Brain pericyte (primary cell): Measurements from ENCODE around the gene MIS12.
A peak's percentile ranks its signal among the peaks of the same experiment; 100 is the strongest.

Experiments used
- DNase-seq: peaks from one replicate; pipeline ENCODE4 v3.0.0-alpha.2; 2012; ENCODE audit warnings: low read depth, low spot score

Gene MIS12

DNA sequence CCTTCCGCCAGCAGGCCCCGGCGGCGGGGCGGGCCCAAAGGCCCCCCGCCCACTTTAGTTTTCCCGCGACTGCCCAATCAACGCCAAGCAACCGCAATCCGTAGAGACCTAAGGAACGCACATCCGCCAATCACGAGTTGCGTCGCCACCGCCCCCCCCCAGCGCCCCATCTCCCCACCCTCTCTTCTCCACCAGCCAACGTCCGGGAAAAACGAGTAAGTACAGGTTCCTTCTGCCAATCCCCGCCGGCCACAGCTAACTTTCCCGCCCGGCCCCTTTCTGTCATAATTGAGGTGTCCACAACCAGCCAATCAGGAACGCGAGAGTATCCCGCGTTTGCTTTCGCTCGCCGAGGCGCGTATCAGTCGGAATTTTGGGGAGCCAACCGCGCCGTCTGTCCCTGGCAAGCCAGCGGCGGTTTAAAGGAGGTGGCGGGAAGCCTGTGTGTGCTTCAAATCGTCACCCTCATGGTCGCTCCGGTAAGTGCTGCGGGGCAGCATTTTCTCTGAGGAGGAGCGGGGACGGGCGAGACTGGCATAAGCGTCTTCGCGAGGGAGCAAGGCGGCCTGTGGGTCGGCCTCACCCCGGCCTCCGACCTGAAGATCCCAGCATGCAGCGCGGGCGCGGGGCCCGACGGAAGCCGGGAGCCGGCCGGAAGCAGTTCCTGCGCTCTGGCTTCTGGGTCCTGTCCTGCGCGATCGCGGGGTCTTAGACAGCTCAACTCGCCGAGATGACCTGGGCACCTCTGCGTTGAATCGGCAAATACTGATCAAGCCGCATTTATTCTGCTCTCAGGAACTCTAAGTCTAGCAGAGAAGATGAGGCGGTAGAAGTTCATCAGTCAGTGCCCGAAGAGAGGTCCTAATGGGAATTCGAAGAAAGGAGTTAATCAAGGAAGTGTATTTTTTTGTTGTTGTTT lies at the start of gene MIS12:
Gene MIS12, plus strand, starts transcription at position 361 of the 919 bp plus-strand sequence. CDS start 2,297 bp downstream, outside the sequence.
- DNase-seq: peak; percentile 95

GRCh38 chr17:5437721-5438317 lies 48.5 kb upstream of the MIS12 start:
- DNase-seq: no peak

GRCh38 chr17:5438716-5439445 lies 47.5 kb upstream of the MIS12 start, which contains the start of gene C1QBP:
TSS of gene C1QBP (minus strand) at chr17:5439155. CDS start at chr17:5439073, 82 bp downstream.
- DNase-seq: peak; percentile 81

- DNase-seq: no peak
Observed at GRCh38 chr17:5439446-5439764, 47.0 kb upstream of the MIS12 start.

DNA sequence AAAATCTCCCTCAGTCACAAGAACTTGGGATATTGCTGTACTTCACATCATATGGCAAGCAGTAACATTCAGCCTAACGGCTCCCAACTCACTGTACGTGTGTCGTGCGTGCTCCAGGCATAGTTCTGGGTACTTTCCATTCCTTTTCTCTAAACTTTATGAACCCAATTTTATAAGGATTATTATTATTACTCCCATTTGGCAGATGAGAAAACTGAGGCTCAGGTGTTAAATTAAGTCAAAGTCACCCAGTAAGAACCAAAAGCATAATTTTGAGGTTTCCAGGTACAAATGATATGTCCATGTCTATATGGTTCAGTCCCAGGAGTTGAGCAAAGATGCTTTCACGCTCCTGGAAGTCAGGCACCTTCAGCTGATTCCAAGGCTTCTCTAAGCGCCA lies 42.6 kb upstream of the MIS12 start:
- no peak for DNase-seq

DNA sequence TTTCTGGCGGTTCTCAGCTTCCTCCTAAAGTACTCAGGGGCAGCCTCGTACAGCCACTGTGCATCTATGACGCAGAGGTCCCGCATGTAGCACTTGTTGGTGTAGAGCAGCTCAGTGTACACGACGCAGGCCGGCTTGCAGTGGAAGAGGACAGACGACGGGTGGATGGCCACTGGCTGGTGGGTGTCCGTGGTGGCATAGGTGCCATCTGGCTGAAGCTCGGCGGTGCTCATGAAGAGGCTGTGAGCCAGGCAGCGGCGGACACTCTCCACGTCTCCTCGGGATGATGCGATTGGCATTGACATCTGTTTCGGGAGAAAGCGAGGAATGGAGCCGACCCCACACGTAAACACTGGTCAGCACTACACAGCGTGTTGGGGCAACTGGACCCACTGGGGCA lies 42.2 kb upstream of the MIS12 start:
- DNase-seq: no peak

GRCh38 chr17:5446786-5447185 lies 39.6 kb upstream of the MIS12 start:
- DNase-seq: no peak

DNA sequence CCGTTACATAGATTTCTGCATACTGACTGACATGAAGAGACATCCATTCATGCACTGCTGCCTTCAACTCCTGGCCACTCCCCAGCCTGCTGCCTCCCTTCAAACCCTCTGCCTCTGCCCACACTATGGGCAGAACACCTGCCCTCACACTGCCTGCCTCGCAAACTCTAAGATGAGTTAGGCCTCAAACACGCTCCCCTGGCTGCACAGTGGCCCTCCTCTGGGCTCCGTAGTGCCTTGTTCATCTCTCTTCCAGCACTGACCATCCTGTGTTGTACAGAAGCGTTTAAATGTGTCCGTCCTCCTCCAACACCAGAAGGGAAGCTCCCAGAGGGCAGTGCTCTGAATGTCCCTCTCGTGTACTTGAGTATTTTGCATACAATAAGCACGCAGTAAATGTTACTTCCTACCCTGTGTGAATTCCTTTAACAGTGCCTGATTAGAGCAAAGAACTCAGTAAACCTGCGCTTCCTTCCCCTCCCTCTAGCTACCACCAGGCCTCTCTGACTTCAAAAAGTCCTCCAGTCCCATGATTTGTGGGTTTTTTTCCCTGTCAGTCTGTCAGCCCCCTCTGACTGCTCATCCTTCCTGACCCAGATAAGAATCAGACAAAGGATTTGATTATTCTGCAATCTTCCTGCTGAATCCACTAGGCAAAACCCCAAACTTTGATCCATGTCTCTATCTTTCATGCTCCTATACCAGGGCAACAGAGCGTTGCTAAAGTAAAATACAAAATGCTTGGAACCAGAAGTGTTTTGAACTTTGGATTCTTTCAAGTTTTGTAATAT lies 21.5 kb upstream of the MIS12 start:
- no peak for DNase-seq

DNA sequence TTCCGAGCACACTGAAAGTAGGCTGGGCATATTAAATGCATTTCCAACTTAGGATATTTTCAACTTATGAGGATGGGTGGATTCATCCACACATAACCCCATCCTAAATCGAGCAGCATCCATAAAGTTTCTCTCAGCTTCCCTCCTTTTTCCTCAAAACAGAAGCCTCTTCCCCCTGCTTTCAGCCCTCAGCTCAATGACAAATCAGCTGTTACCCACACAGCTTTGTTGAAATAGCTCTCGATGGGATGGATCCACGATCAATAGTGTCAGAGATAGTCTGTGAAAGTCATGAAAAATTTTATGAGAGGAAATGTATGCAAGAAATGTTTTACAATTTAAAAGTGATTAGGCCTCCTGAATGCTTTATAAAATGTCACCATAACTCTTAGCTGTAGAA lies 20.1 kb upstream of the MIS12 start:
- DNase-seq: no peak

DNA sequence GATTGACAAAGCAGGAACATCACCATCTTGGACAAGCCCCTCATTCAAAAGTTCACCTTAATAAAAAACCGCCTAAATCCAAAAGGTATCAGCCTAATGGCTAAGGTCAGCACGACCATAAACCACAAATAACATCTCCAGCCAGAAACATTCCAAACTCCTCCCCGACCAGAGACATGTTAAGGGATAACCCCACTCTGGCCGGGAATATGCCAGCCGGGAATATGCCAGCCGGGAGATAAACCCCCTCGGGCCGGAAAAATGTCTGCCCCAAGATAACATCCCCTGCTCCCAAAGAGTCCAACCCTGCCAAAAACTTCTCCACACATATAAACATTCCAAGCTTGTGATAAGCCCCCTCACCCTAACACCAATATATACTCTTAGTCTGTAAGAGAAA lies 18.9 kb upstream of the MIS12 start:
- DNase-seq: no peak

DNA sequence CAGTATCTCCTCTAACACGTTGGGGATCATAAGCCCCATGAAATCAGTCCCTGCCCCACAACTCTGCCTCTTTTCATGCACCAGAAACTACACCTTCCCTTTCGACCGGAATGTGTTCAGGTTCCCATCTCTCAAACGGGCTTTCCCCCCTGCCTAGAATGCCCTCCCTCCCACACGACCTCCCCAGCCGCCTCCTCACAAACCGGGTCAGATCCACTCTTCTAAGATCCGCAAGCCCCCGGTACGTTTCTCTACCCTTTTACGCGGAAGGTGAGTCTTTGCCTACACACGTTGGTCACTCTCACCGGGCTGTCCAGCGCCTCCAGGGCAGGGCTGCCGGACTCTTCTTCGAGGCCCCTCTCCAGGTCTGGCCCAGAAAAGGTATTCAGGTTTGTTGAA lies 18.3 kb upstream of the MIS12 start:
- no peak for DNase-seq

DNA sequence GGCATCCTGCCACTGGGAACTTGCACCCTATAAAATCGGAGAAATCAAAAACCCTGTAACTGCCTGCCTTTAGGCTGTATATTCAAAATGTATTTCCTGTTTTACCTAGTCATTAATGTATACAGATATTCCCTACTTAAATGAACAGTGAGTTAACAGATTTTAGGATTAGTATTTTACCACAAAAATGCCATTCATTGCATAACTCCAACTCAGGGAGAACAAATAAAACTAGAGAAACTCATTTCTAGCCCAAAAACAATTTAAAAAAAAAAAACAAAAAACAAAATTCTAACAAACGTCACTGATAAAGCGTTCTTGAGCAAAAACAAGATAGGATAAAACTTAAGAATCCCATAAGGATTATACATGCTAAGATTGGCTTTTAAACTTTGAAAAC lies 13.9 kb upstream of the MIS12 start:
- DNase-seq: no peak

- DNase-seq: no peak
Observed at GRCh38 chr17:5473906-5474305, 12.5 kb upstream of the MIS12 start.

GRCh38 chr17:5478992-5479391 lies 7.4 kb upstream of the MIS12 start:
- no peak for DNase-seq

GRCh38 chr17:5480962-5481361 lies 5.4 kb upstream of the MIS12 start:
- no peak for DNase-seq

DNA sequence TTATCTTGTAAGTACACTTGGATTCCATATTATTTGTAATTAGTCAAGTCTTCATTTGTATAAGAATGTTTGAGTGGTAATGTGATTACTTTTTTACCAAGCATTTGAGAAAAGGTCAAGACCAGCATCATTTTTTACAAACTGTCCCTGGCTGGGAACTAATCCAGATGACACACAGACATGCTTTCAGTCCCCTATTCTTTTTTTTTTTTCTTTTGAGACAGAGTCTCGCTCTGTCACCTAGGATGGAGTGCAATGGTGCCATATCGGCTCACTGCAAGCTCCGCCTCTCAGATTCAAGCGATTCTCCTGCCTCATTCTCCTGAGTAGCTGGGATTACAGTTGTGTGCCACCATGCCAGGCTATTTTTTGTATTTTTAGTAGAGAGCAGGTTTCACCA lies 4.9 kb upstream of the MIS12 start:
- DNase-seq: no peak

GRCh38 chr17:5485270-5486205 lies 828 bp upstream of the MIS12 start, which contains the start of gene DERL2:
TSS of gene DERL2 (minus strand) at chr17:5486178. CDS start at chr17:5486161, 17 bp downstream.
- no peak for DNase-seq

DNA sequence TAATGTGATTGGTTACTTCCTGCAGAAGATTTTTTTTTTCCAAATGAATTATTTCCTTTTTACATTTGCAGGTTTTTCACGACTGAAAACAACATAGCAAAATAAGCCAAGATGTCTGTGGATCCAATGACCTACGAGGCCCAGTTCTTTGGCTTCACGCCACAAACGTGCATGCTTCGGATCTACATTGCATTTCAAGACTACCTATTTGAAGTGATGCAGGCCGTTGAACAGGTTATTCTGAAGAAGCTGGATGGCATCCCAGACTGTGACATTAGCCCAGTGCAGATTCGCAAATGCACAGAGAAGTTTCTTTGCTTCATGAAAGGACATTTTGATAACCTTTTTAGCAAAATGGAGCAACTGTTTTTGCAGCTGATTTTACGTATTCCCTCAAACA lies 2.4 kb downstream of the MIS12 start:
- no peak for DNase-seq

DNA sequence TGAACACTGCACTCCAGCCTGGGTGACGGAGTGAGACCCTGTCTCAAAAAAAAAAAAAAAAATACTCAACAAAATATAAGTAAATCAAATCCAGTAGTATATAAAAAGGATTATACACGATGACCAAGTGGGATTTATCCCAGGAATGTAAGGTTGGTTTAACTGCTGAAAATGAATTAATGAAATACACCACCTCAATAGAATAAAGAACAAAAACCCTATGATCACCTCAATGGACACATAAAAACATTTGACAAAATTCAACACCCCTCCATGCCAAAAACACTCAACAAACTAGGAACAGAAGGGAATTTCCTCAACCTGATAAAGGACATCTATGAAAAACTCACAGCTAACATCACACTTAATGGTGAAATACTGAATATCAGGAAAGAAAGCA lies 6.6 kb downstream of the MIS12 start:
- DNase-seq: no peak

- no peak for DNase-seq
Observed at GRCh38 chr17:5499476-5500231, 13.3 kb downstream of the MIS12 start.
